PC-9 (cell line): Measurements from ENCODE around the gene CUL9.

Source experiments
- CTCF ChIP-seq: fragments of 200-600 bp; sonication (generic); conservative IDR thresholded peaks from 2 replicates; pipeline ENCODE4 v1.6.1; 2017; ENCODE audit warnings: mixed run types, antibody characterized with exemption, mild to moderate bottlenecking, moderate library complexity
- EZH2 ChIP-seq: fragments of 200-600 bp; sonication (generic); IDR thresholded peaks from 2 replicates; pipeline ENCODE4 v1.8.0; 2017; ENCODE audit warnings: antibody characterized with exemption, low read depth

- TF ChIP-seq CTCF (no peak), EZH2 (no peak)
Measured at GRCh38 chr6:43203718-43204095, 21.7 kb downstream of the CUL9 start.
